Epithelial cell of esophagus (primary cell): Measurements from ENCODE around the gene SLC6A8.
A peak's percentile ranks its signal among the peaks of the same experiment; 100 is the strongest.

ENCODE experiments used
- DNase-seq: peaks from one replicate; pipeline ENCODE4 v3.0.0; 2010; ENCODE audit warnings: low read depth
- H3K4me3 ChIP-seq: 2 replicates; pipeline ENCODE4 v1.5.1; 2011; ENCODE audit warnings: mild to moderate bottlenecking, low read length, control low read depth
- TF ChIP-seq, protein P1 (sequence below): IDR thresholded peaks from 2 replicates; pipeline ENCODE4 v1.5.1; 2011; ENCODE audit warnings: low read depth, mild to moderate bottlenecking, low read length, control low read depth, inconsistent platforms; ENCODE audit not compliant: insufficient read depth; ENCODE audit errors: missing control alignments

Gene SLC6A8

DNA sequence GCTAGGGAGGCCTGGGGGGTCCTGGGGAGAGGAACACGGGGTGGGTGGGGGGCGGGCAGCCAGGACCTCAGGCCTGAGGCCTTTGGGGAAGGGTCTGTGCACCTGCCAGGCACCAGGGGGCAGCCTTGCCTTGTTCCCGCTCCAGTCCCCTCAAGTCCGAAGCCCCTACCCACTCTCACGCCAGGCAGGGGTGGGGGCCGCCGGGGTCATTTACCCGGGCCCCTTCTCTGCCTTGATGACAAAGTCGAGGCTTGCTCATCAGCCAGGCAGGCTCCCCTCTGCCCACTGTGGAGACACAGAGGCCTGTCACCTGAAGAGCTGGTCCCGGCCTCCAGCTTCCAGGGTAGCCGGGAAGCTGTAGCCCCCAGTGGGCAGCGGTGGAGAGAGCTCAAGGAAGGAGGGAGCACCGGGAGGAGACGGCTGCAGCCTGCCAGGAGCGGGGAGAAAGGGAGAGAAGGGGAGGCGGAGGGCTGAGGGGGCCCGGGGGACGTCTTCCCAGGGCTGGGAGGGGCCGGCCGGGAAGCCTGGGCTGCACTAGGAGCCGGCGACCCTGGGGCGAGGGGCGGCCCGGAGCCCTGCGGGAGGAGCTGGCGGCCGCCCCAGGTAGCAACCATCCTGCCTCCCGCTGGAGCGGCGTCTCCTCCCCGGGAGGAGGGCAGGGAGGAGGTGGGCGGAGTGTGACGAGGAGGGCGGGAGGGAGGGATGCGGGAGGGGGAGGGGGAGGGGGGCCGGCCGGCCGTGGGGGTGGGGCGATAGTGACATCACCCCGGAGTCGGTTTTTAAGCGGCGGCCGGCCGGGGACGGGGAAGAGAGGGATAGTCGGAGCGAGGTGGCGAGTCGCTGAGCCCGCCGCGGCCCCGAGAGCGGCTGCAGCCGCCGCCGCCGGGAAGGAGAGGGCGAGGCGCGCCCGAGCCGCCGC is at the start of gene SLC6A8:
SLC6A8 (plus strand) TSS at position 806 of the 919 bp plus-strand sequence. CDS start 649 bp downstream, outside the sequence.
- peak within 1 kb of the TSS; percentile 33 for H3K4me3 ChIP-seq
- TF ChIP-seq, protein P1, sequence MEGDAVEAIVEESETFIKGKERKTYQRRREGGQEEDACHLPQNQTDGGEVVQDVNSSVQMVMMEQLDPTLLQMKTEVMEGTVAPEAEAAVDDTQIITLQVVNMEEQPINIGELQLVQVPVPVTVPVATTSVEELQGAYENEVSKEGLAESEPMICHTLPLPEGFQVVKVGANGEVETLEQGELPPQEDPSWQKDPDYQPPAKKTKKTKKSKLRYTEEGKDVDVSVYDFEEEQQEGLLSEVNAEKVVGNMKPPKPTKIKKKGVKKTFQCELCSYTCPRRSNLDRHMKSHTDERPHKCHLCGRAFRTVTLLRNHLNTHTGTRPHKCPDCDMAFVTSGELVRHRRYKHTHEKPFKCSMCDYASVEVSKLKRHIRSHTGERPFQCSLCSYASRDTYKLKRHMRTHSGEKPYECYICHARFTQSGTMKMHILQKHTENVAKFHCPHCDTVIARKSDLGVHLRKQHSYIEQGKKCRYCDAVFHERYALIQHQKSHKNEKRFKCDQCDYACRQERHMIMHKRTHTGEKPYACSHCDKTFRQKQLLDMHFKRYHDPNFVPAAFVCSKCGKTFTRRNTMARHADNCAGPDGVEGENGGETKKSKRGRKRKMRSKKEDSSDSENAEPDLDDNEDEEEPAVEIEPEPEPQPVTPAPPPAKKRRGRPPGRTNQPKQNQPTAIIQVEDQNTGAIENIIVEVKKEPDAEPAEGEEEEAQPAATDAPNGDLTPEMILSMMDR = no peak
- DNase-seq = peak; percentile 72

DNA sequence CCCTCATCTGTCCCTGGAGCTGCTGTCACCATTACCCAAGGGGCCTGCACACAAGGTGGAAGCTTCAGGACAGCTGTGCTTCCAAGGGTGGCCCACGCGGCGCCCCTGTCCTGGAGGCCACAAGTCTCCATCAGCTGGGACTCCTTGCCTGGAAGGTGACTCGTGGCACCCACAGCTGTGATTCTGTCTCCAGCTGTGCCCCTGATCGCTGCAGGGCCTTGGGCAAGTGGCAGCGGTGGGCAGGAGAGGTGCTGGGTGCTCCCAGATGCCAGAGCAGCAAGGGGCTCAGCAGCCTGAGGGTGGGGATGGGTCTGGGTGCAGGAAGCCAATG is 49.7 kb upstream of the SLC6A8 start:
- no peak for DNase-seq
- no peak overlapping the region for H3K4me3 ChIP-seq
- TF ChIP-seq, protein P1 = no peak

DNA sequence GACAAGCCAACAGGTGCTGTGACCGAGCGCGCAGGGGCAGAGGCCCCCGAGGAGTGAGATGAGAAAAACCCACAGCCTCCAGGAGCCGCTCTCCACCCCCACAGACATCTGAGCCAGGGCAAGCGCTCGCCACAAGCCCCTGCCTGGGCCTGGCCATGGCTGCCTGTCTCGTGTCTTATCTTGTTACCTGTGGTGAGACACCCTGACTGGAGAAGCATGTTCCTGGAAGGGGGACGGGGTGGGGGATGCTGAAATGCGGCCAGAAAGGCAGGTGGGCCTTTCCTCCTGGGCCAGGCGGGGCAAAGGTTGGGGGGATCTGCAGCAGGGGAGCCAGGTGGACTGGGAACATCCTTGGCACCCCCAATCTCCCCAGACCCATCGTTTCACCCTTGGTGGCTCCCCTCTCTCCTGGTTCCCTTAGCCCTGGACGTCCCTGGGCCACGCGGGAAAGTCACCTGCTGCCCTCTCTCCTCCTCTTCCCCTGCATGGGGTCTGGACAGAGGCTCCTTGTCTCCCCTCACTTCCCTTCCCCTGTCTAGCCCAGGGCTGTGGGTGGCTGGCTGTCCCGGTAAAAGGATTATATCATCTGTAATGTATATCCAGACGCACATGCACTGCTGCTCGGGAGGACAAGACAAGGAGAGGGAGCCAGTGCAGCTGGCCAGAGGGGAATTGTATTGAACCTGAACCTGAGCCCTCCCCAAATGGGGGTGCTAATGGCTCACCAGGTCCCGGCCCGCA is 49.1 kb upstream of the SLC6A8 start:
- peak; percentile 71 for DNase-seq
- no peak overlapping the region for H3K4me3 ChIP-seq
- TF ChIP-seq, protein P1 = no peak

DNA sequence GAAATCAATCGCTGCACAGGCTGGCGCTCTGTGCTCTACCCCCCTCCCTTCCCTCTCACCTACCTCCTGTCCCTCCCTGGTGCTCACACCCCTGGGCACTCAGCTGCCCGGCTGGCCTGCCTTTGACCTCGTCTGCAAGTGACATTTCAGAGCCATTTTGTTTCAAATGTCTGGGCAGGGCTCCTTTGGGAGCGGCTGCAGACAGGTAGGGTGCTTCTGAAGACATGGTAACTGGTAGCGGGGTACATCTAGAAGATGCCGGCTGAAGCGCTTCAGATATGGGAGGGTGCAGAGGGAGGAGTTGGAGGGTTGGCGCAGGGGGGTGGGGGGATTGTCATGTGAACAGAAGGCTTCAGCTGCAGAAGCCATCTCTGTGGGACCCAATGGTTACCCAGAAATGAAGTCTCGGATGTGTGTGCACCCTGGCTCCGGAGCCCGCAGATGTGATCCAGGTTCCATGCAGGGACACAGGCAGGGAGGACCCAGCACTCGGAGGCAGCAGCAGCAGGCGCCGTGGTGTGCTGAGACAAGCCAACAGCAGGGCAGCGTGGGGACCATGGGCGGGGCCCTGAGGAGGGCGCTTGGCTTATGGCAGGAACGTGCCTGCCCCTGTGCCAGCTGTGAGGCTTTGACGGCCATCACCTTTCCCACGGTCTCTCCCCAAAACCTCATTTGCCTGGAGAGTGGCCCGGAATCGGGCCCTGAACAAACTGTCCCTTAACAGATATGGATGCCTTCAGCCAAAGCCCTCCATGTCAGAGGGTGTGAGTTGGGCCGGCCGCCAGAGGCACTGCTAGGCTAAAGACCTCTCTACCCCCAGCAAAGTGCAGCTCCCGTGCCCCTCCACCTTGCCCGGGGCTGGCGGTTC is 48.3 kb upstream of the SLC6A8 start:
- DNase-seq = no peak
- TF ChIP-seq, protein P1 = no peak
- H3K4me3 ChIP-seq = no peak overlapping the region

DNA sequence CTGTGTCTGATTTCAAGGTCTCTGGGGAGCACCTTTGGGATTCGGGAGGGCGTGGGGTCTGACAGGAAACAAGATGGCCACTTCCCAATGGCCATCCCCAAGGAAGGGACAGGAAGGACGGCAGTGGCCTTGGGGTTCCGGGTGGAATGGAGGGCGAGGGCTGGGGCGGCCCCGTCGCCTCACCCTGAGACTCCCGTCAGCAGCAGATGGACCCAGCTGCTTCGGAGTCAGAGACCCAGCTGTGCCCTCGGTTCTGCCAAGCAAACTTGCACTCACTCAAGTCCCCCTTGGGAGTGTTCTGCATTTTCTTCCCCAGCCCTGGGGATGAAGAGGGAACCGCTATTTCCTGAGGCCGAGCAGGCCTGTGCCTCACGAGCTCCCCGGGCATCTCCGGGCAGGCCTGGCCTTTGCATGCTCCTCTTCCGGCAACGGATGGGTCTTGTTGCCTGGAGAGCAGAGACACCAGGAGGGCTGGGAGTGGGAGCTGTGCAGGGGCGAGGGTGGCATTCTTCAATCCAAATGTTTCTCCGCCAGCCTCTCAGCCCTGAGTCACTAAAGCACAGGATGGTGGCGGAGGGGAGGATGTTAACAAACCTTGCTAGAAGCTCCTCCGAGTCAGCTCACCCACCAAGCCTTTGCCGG is 47.6 kb upstream of the SLC6A8 start:
- DNase-seq = no peak
- TF ChIP-seq, protein P1 = no peak
- H3K4me3 ChIP-seq = no peak overlapping the region
